Activated CD4-positive, CD25-positive, alpha-beta regulatory T cell (primary cell): ENCODE results near the gene NUSAP1.
A peak's percentile ranks its signal among the peaks of the same experiment; 100 is the strongest.
"Not testable (repeated sequence)": the region's sequence is repeated elsewhere in the genome, so short reads cannot be mapped to it uniquely, and the experiment has no call there.

Source experiments
- DNase-seq, 4 experiments: peaks; one replicate each; lab custom pipeline; 2025; lab: John Stamatoyannopoulos, UW

Gene NUSAP1

GRCh38 chr15:41332194-41333025 lies at the start of gene NUSAP1, which contains the start of gene OIP5:
Gene NUSAP1, plus strand, starts transcription at chr15:41332881. Its CDS starts 77 bp downstream, at chr15:41332958.
Gene OIP5, minus strand, starts transcription at chr15:41332591. Its CDS starts 30 bp downstream, at chr15:41332561.
- DNase-seq = peak; percentile 93 to 96 (median 94)

GRCh38 chr15:41282980-41283652 lies 49.6 kb upstream of the NUSAP1 start:
- peak in 1 of 4 experiments; percentile 30 for DNase-seq

GRCh38 chr15:41283653-41284426 lies 48.8 kb upstream of the NUSAP1 start:
- peak; percentile 91 to 95 (median 94) for DNase-seq

GRCh38 chr15:41284427-41285177 lies 48.1 kb upstream of the NUSAP1 start:
- no peak for DNase-seq

- no peak for DNase-seq
These were observed 47.4 kb upstream of the NUSAP1 start for GRCh38 chr15:41285285-41285684.

- DNase-seq = no peak
These were observed 45.9 kb upstream of the NUSAP1 start for GRCh38 chr15:41286665-41287333.

- no peak for DNase-seq
These were observed 44.2 kb upstream of the NUSAP1 start for GRCh38 chr15:41288464-41288863.

- DNase-seq = no peak
These were observed 42.7 kb upstream of the NUSAP1 start for GRCh38 chr15:41289953-41290352.

GRCh38 chr15:41291065-41291631 lies 41.5 kb upstream of the NUSAP1 start:
- no peak for DNase-seq

- DNase-seq = no peak
These were observed 40.2 kb upstream of the NUSAP1 start for GRCh38 chr15:41292521-41292920.

- DNase-seq = not testable (repeated sequence)
These were observed 31.5 kb upstream of the NUSAP1 start for GRCh38 chr15:41301139-41301538.

- DNase-seq = no peak
These were observed 31.1 kb upstream of the NUSAP1 start for GRCh38 chr15:41301587-41301986.

- no peak for DNase-seq
These were observed 28.4 kb upstream of the NUSAP1 start for GRCh38 chr15:41304149-41304770.

GRCh38 chr15:41307679-41308078 lies 25.0 kb upstream of the NUSAP1 start:
- DNase-seq = no peak

- DNase-seq = no peak
These were observed 23.3 kb upstream of the NUSAP1 start for GRCh38 chr15:41309226-41309905.

GRCh38 chr15:41320805-41321330 lies 11.8 kb upstream of the NUSAP1 start:
- not testable (repeated sequence) for DNase-seq

GRCh38 chr15:41323611-41324010 lies 9.1 kb upstream of the NUSAP1 start:
- no peak for DNase-seq

- DNase-seq = no peak
These were observed 1.4 kb upstream of the NUSAP1 start for GRCh38 chr15:41331281-41331680.

- DNase-seq = no peak
These were observed 868 bp upstream of the NUSAP1 start for GRCh38 chr15:41331833-41332193.
